HG03103 (cell line): Measurements from ENCODE around the gene TNRC18.
"Not testable (repeated sequence)": the region's sequence is repeated elsewhere in the genome, so short reads cannot be mapped to it uniquely, and the experiment has no call there.

Source experiments
- ATAC-seq: cut with Tn5 transposase; IDR thresholded peaks from one replicate; pipeline ENCODE4 v1.9.1; 2021; ENCODE audit warnings: low read depth; ENCODE audit not compliant: unreplicated experiment

The TNRC18 gene

DNA sequence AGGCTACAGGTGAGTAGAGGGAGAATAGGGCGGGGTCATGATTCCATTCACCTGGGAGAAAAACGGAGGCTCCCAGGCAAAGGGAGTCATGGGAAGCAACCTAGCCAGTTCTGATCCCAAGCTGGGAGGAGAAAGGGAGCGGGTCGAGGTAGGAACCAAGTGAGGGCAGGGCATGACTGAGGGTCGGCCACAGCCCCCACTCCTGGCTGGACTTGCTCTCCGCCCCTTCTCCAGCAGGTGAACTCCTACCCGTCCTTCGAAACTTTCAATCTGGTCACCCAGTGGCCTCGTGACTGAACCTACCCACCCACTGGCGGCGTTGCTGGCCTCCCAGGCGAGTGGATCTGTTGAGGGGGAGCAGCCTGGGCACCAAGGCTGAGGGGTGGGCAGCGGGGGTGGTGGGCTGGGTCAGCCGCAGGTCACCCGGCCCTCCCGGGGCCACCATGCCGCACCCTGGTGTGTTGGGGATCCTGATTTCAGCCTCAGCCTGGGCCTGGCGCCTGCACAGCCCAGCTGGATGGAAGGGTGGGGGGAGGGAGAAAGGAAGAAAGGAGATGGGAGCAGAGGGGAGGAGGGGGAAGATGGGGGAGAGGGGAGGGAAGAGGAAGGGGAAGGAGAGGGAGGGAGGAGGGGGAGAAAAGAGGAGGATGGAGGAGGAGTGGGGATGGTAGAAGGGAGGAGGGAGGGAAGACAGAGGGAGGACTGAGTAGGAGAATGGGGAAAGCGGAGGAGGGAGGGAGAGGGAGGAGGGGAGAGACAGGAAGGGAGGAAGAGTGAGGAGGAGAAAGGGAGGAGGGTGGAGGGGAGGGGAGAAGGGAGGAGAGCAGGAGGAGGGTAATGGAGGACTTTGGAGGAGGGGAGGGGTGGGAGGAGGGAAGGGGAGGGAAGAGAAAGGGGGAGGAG is 141.8 kb downstream of the TNRC18 start:
- ATAC-seq, result not testable (repeated sequence)

GRCh38 chr7:5279734-5280133 is 143.9 kb downstream of the TNRC18 start:
- no peak for ATAC-seq

- ATAC-seq, result no peak
These were observed 144.9 kb downstream of the TNRC18 start for GRCh38 chr7:5278766-5279165.

- ATAC-seq, result no peak
These were observed 147.0 kb downstream of the TNRC18 start for GRCh38 chr7:5276611-5277010.

DNA sequence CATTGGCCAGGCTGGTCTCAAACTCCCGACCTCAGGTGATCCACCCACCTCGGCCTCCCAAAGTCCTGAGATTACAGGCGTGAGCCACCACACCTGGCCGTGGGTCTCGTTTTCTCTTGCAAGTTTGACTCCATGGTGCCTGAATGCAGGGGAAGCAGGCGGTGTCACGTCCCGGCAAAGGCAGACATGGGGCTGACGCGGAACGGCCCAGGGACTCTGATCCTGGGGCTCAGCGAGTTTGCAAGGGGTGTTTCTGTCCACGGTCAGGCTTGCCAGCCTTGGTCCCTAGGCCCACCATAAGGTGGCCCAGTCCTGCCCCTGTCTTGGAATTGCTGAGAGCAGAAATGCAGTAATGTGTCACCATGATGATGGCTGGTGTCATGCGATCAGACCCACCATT is 147.5 kb downstream of the TNRC18 start:
- not testable (repeated sequence) for ATAC-seq

DNA sequence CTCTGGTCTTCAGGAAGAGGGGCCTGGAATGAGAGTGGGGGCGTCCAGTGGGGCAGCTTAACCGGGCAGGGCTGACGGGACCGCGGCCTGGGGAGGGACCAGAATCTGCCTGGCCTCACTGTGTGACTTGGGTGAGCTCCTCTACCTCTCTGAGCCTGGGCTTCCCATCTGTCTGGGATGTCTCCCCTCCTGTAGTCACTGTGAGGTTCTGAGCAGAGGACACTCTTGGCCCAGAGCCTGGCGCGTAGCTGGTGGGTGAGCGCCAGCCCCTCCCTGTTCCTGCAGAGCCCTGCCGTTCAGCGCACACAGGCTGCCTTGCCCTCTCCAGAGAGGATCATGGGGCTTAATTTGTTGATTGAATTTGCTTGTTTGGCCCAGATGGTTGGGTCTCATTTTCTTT is 148.1 kb downstream of the TNRC18 start:
- not testable (repeated sequence) for ATAC-seq

GRCh38 chr7:5274985-5275431 is 148.6 kb downstream of the TNRC18 start:
- ATAC-seq, result not testable (repeated sequence)

DNA sequence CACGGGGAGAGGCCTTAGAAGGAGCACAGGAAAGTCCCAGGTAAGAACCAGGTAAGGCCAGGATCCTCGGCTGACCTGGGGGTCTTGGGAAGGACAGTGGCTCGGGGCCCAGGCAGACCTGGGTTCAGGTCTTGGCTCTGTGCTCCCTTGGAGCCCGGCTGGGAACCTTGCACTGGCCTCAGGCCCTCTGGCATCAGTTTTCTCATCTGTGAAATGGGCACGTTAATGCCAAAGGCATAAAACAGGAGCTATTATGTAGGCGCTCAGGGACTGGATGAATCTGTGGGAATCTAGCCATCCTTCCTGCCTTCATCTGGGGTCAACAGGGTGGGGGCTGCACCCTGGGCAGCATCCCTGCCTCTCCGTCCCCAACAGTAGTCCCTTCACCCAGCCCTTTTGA is 149.2 kb downstream of the TNRC18 start:
- no peak for ATAC-seq

DNA sequence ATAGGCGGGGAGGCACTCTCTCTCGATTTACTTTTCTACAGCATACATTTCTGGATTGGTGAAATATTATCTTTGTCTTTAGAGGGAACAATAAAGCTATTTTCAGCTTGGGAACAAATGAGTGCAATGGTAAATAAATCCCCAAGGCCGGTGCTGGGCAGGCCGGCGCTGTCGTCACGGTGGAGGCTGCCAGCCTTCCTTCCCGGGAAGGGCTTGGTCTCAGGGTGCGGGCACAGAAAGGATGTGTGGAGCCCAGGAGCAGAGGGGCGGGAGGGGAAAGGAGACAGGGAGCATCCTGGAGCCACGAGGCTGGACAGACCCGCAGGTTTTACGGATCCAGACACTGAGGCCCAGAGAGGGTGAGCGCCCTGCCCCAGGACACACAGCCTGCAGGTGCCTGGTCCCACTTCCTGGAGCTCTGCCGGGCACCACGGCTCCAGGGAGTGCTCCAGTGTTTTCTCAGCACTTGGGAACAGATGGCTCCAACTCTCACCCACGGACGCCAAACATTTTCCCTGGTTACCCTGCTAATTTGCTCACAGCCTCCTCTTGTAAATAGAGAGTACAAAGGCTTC is 149.7 kb downstream of the TNRC18 start:
- not testable (repeated sequence) for ATAC-seq

DNA sequence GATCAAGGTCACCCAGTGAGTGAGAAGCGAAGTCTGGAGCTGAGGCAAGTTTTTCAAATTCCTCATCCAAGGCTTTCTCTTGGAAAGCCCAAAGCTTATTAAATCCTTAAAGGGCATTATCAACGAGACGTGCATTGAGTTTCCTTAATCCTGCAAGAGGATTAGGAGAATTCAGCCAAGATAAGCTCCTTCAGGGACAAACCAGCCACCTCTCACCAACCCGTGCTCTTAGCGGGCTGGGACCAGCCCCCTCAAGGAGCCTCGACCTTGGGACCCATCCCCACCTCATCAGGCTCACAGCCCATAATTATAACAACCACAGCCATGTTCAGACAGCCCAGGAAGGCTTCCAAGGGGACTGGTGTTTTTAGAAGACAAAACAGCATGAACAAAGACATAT is 152.8 kb downstream of the TNRC18 start:
- ATAC-seq, result no peak

GRCh38 chr7:5269992-5270657 is 153.5 kb downstream of the TNRC18 start:
- ATAC-seq, result not testable (repeated sequence)

DNA sequence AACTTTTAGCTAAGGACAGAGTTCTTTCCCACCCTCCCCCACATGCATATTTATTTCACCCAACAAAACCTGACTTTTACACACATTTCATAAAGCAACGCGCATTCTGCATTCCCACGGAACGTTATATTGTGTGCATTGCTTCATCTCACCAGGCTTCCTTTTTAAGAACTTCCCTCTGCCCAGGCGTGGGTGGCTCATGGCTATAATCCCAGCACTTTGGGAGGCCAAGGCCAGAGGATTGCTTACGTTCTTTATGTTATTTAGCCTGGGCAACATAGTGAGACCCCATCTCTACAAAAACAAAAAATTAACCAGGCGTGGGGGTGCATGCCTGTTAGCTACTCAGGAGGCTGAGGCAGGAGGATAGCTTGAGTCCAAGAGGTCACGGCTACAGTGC is 155.8 kb downstream of the TNRC18 start:
- ATAC-seq, result not testable (repeated sequence)

- ATAC-seq, result no peak
These were observed 157.2 kb downstream of the TNRC18 start for GRCh38 chr7:5266191-5267028.

- no peak for ATAC-seq
These were observed 158.1 kb downstream of the TNRC18 start for GRCh38 chr7:5265320-5266190.

GRCh38 chr7:5263066-5263465 is 160.6 kb downstream of the TNRC18 start:
- not testable (repeated sequence) for ATAC-seq

- ATAC-seq, result not testable (repeated sequence)
These were observed 163.0 kb downstream of the TNRC18 start for GRCh38 chr7:5260530-5261068.
